GM23338 (cell line): ENCODE measurements around the gene EVI5. TPM values are rescaled to one million over a fixed set of nuclear protein-coding genes. Genes with fewer than 3 reads are reported as not detected.

Source experiments
- ATAC-seq: fragments of 200-7000 bp; cut with Tn5 transposase; 3 replicates; pipeline ENCODE4 v1.9.1; 2020
- DNase-seq: peaks from one replicate; pipeline ENCODE4 v3.0.0-alpha.2; 2015; ENCODE audit warnings: low spot score
- H2AFZ ChIP-seq: fragments of 200-600 bp; sonication (generic); 2 replicates; pipeline ENCODE4 v1.8.0; 2016; ENCODE audit warnings: antibody characterized with exemption, mild to moderate bottlenecking, moderate library complexity
- H3F3A ChIP-seq: fragments of 200-600 bp; sonication (generic); replicated peaks from 2 replicates; pipeline ENCODE4 v1.8.0; 2017; ENCODE audit warnings: antibody characterized with exemption, mixed run types, low read depth
- H3K27ac ChIP-seq: fragments of 200-600 bp; sonication (generic); 2 replicates; pipeline ENCODE4 v1.6.1; 2016; ENCODE audit warnings: low read depth
- H3K27me3 ChIP-seq: fragments of 200-600 bp; sonication (generic); 2 replicates; pipeline ENCODE4 v1.8.0; 2016; ENCODE audit warnings: mild to moderate bottlenecking, mixed run types, moderate library complexity; ENCODE audit not compliant: insufficient read depth
- H3K36me3 ChIP-seq: fragments of 200-600 bp; sonication (generic); 2 replicates; pipeline ENCODE4 v1.8.0; 2016; ENCODE audit warnings: mild to moderate bottlenecking; ENCODE audit not compliant: insufficient read depth
- H3K4me1 ChIP-seq: fragments of 200-600 bp; sonication (generic); 2 replicates; pipeline ENCODE4 v1.8.0; 2016; ENCODE audit warnings: mild to moderate bottlenecking, moderate library complexity; ENCODE audit not compliant: insufficient read depth
- H3K4me2 ChIP-seq: fragments of 200-600 bp; sonication (generic); 2 replicates; pipeline ENCODE4 v1.7.1; 2017; ENCODE audit warnings: mixed run types
- H3K4me3 ChIP-seq: fragments of 200-600 bp; sonication (generic); 2 replicates; pipeline ENCODE4 v1.6.1; 2016; ENCODE audit warnings: mixed run types
- H3K79me2 ChIP-seq: fragments of 200-600 bp; sonication (generic); replicated peaks from 2 replicates; pipeline ENCODE4 v1.8.0; 2017; ENCODE audit warnings: mild to moderate bottlenecking; ENCODE audit not compliant: insufficient read depth
- H3K9me2 ChIP-seq: fragments of 200-600 bp; sonication (generic); 2 replicates; pipeline ENCODE4 v1.8.0; 2017; ENCODE audit not compliant: insufficient read depth
- H4K20me1 ChIP-seq: fragments of 200-600 bp; sonication (generic); replicated peaks from 2 replicates; pipeline ENCODE4 v1.8.0; 2017; ENCODE audit warnings: mild to moderate bottlenecking; ENCODE audit not compliant: insufficient read depth
- H3K27ac Mint-ChIP-seq: 2 replicates; pipeline ENCODE4 v1.8.0; 2020; ENCODE audit warnings: inconsistent platforms, mild to moderate bottlenecking, moderate library complexity, mixed read lengths
- H3K27me3 Mint-ChIP-seq: 3 replicates; pipeline ENCODE4 v1.8.0; 2022; ENCODE audit warnings: low read depth, mild to moderate bottlenecking, moderate library complexity, mixed read lengths, inconsistent platforms; ENCODE audit not compliant: insufficient read depth, poor library complexity
- H3K36me3 Mint-ChIP-seq: 3 replicates; pipeline ENCODE4 v1.8.0; 2021; ENCODE audit warnings: low read depth, mild to moderate bottlenecking, inconsistent platforms, moderate library complexity, mixed read lengths
- H3K4me1 Mint-ChIP-seq: 3 replicates; pipeline ENCODE4 v1.8.0; 2020; ENCODE audit warnings: mild to moderate bottlenecking, inconsistent platforms, mixed read lengths
- H3K4me3 Mint-ChIP-seq: 3 replicates; pipeline ENCODE4 v1.8.0; 2021; ENCODE audit warnings: moderate library complexity, mild to moderate bottlenecking, inconsistent platforms, mixed read lengths
- H3K9me3 Mint-ChIP-seq: 3 replicates; pipeline ENCODE4 v1.8.0; 2020; ENCODE audit warnings: moderate library complexity, mild to moderate bottlenecking, inconsistent platforms, mixed read lengths
- CREB1 ChIP-seq: fragments of 250-450 bp; sonication (Bioruptor Pico); IDR thresholded peaks from 2 replicates; pipeline ENCODE4 v1.5.0; 2020; ENCODE audit warnings: low read depth, mild to moderate bottlenecking, moderate library complexity
- EZH2 ChIP-seq: fragments of 200-600 bp; sonication (generic); IDR thresholded peaks from one replicate; pipeline ENCODE4 v1.8.0; 2017; ENCODE audit warnings: antibody characterized with exemption, mild to moderate bottlenecking, low read depth; ENCODE audit not compliant: unreplicated experiment
- EZH2phosphoT487 ChIP-seq: fragments of 200-600 bp; sonication (generic); IDR thresholded peaks from one replicate; pipeline ENCODE4 v1.8.1; 2018; ENCODE audit warnings: antibody characterized with exemption; ENCODE audit not compliant: unreplicated experiment
- JUNB ChIP-seq: IDR thresholded peaks from one replicate; pipeline ENCODE4 v1.6.1; 2016; ENCODE audit warnings: antibody characterized with exemption; ENCODE audit not compliant: unreplicated experiment
- NANOG ChIP-seq: IDR thresholded peaks from 2 replicates; pipeline ENCODE4 v1.6.1; 2016; ENCODE audit warnings: antibody characterized with exemption, borderline replicate concordance
- POLR2AphosphoS5 ChIP-seq: IDR thresholded peaks from 2 replicates; pipeline ENCODE4 v1.6.1; 2016; ENCODE audit warnings: antibody characterized with exemption, low read depth
- STAT1 ChIP-seq: IDR thresholded peaks from one replicate; pipeline ENCODE4 v1.6.1; 2016; ENCODE audit warnings: antibody characterized with exemption; ENCODE audit not compliant: unreplicated experiment
- ZNF114 ChIP-seq: fragments of 250-450 bp; sonication (Bioruptor Pico); IDR thresholded peaks from 2 replicates; pipeline ENCODE4 v1.5.0; 2020; ENCODE audit warnings: mild to moderate bottlenecking, moderate library complexity
- ZNF331 ChIP-seq: fragments of 250-450 bp; sonication (Bioruptor Pico); IDR thresholded peaks from 2 replicates; pipeline ENCODE4 v1.5.0; 2020; ENCODE audit warnings: low read depth, mild to moderate bottlenecking, moderate library complexity
- polyA plus RNA-seq: library from polyadenylated mRNA; unstranded; fragments of >200 nt; fragmentation: Nextera tagmentation; extraction: Ambion mirVana; gene quantifications from 2 replicates; pipeline ENCODE4 v1.2.1, GENCODE V29; 2016
- total RNA-seq: library from RNA; depleted of rRNA; stranded (reverse); fragments of >200 nt; shearing (Covaris generic); gene quantifications from 2 replicates; pipeline ENCODE4 v1.2.3, GENCODE V29; 2014
- TF ChIP-seq, protein P1 (sequence below): IDR thresholded peaks from 2 replicates; pipeline ENCODE4 v1.6.1; 2016; ENCODE audit warnings: antibody characterized with exemption
- TF ChIP-seq, protein P2 (sequence below): IDR thresholded peaks from one replicate; pipeline ENCODE4 v1.6.1; 2018; ENCODE audit warnings: antibody characterized with exemption; ENCODE audit not compliant: unreplicated experiment
- TF ChIP-seq, protein P3 (sequence below): fragments of 250-450 bp; sonication (Bioruptor Pico); IDR thresholded peaks from 2 replicates; pipeline ENCODE4 v1.5.0; 2020; ENCODE audit warnings: mild to moderate bottlenecking, moderate library complexity
- TF ChIP-seq, protein P4 (sequence below), 2 experiments: fragments of 200-600 bp in 1 of 2; sonication (generic) in 1 of 2; conservative IDR thresholded peaks; 2 replicates each; pipeline versions ENCODE4 v1.5.1 to v1.6.1; 2016 to 2017; ENCODE audit warnings: antibody characterized with exemption in 2 of 2, low read depth in 2 of 2, mild to moderate bottlenecking in 2 of 2, moderate library complexity in 1 of 2

Gene EVI5
- total and polyA plus RNA-seq, 2 experiments from 2014 or later = 15.6 to 24.8 TPM

DNA sequence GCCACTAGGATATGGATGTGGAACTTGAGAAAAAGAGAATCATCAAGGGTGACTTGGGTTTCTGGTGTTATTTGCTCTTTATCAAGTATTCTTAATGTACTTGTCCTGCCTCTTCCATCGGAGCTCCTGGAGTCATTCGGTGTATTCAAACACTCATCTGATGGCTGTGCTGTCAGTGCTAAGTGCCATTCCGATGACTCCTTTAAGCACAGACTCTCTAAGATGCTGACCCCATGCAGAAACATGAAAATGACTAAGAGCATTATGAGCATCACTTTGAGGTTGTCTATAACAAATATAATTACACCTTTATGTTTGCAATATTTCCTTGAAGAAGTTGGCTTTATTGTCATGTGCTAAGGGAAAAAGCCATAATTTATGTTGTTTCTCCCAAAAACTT lies 35.6 kb upstream of the EVI5 start:
- H3K4me1 Mint-ChIP-seq = no peaks in the 10 kb centered on the region; the same call in 2 of the 3 replicates
- no peak overlapping the region for H3K27ac Mint-ChIP-seq
- no peaks in the 10 kb centered on the region for H3K36me3 ChIP-seq
- no peak overlapping the region for H2AFZ ChIP-seq
- no peak overlapping the region for H3K4me3 Mint-ChIP-seq
- no peak overlapping the region for H3K4me2 ChIP-seq
- no peaks in the 10 kb centered on the region for H3K9me3 Mint-ChIP-seq
- no peaks in the 10 kb centered on the region for H3K27me3 ChIP-seq
- H3K4me1 ChIP-seq = no peaks in the 10 kb centered on the region
- no peaks in the 10 kb centered on the region for H3F3A ChIP-seq
- no peaks in the 10 kb centered on the region for H3K36me3 Mint-ChIP-seq
- no peak overlapping the region for H3K4me3 ChIP-seq
- no peaks in the 10 kb centered on the region for H3K9me2 ChIP-seq
- no peak overlapping the region for H3K27ac ChIP-seq
- H4K20me1 ChIP-seq = no peaks in the 10 kb centered on the region
- ATAC-seq (no peak), DNase-seq (no peak)
- no peaks in the 10 kb centered on the region for H3K27me3 Mint-ChIP-seq
- TF ChIP-seq CREB1 (CRISPR knock-in tag) (no peak), ZNF114 (no peak), ZNF331 (no peak), JUNB (no peak), EZH2 (no peak), POLR2AphosphoS5 (no peak), STAT1 (no peak), NANOG (no peak), EZH2phosphoT487 (no peak)
- TF ChIP-seq, protein P1, sequence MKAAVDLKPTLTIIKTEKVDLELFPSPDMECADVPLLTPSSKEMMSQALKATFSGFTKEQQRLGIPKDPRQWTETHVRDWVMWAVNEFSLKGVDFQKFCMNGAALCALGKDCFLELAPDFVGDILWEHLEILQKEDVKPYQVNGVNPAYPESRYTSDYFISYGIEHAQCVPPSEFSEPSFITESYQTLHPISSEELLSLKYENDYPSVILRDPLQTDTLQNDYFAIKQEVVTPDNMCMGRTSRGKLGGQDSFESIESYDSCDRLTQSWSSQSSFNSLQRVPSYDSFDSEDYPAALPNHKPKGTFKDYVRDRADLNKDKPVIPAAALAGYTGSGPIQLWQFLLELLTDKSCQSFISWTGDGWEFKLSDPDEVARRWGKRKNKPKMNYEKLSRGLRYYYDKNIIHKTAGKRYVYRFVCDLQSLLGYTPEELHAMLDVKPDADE = no peak
- TF ChIP-seq, protein P2, sequence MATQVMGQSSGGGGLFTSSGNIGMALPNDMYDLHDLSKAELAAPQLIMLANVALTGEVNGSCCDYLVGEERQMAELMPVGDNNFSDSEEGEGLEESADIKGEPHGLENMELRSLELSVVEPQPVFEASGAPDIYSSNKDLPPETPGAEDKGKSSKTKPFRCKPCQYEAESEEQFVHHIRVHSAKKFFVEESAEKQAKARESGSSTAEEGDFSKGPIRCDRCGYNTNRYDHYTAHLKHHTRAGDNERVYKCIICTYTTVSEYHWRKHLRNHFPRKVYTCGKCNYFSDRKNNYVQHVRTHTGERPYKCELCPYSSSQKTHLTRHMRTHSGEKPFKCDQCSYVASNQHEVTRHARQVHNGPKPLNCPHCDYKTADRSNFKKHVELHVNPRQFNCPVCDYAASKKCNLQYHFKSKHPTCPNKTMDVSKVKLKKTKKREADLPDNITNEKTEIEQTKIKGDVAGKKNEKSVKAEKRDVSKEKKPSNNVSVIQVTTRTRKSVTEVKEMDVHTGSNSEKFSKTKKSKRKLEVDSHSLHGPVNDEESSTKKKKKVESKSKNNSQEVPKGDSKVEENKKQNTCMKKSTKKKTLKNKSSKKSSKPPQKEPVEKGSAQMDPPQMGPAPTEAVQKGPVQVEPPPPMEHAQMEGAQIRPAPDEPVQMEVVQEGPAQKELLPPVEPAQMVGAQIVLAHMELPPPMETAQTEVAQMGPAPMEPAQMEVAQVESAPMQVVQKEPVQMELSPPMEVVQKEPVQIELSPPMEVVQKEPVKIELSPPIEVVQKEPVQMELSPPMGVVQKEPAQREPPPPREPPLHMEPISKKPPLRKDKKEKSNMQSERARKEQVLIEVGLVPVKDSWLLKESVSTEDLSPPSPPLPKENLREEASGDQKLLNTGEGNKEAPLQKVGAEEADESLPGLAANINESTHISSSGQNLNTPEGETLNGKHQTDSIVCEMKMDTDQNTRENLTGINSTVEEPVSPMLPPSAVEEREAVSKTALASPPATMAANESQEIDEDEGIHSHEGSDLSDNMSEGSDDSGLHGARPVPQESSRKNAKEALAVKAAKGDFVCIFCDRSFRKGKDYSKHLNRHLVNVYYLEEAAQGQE = no peak
- TF ChIP-seq, protein P3, sequence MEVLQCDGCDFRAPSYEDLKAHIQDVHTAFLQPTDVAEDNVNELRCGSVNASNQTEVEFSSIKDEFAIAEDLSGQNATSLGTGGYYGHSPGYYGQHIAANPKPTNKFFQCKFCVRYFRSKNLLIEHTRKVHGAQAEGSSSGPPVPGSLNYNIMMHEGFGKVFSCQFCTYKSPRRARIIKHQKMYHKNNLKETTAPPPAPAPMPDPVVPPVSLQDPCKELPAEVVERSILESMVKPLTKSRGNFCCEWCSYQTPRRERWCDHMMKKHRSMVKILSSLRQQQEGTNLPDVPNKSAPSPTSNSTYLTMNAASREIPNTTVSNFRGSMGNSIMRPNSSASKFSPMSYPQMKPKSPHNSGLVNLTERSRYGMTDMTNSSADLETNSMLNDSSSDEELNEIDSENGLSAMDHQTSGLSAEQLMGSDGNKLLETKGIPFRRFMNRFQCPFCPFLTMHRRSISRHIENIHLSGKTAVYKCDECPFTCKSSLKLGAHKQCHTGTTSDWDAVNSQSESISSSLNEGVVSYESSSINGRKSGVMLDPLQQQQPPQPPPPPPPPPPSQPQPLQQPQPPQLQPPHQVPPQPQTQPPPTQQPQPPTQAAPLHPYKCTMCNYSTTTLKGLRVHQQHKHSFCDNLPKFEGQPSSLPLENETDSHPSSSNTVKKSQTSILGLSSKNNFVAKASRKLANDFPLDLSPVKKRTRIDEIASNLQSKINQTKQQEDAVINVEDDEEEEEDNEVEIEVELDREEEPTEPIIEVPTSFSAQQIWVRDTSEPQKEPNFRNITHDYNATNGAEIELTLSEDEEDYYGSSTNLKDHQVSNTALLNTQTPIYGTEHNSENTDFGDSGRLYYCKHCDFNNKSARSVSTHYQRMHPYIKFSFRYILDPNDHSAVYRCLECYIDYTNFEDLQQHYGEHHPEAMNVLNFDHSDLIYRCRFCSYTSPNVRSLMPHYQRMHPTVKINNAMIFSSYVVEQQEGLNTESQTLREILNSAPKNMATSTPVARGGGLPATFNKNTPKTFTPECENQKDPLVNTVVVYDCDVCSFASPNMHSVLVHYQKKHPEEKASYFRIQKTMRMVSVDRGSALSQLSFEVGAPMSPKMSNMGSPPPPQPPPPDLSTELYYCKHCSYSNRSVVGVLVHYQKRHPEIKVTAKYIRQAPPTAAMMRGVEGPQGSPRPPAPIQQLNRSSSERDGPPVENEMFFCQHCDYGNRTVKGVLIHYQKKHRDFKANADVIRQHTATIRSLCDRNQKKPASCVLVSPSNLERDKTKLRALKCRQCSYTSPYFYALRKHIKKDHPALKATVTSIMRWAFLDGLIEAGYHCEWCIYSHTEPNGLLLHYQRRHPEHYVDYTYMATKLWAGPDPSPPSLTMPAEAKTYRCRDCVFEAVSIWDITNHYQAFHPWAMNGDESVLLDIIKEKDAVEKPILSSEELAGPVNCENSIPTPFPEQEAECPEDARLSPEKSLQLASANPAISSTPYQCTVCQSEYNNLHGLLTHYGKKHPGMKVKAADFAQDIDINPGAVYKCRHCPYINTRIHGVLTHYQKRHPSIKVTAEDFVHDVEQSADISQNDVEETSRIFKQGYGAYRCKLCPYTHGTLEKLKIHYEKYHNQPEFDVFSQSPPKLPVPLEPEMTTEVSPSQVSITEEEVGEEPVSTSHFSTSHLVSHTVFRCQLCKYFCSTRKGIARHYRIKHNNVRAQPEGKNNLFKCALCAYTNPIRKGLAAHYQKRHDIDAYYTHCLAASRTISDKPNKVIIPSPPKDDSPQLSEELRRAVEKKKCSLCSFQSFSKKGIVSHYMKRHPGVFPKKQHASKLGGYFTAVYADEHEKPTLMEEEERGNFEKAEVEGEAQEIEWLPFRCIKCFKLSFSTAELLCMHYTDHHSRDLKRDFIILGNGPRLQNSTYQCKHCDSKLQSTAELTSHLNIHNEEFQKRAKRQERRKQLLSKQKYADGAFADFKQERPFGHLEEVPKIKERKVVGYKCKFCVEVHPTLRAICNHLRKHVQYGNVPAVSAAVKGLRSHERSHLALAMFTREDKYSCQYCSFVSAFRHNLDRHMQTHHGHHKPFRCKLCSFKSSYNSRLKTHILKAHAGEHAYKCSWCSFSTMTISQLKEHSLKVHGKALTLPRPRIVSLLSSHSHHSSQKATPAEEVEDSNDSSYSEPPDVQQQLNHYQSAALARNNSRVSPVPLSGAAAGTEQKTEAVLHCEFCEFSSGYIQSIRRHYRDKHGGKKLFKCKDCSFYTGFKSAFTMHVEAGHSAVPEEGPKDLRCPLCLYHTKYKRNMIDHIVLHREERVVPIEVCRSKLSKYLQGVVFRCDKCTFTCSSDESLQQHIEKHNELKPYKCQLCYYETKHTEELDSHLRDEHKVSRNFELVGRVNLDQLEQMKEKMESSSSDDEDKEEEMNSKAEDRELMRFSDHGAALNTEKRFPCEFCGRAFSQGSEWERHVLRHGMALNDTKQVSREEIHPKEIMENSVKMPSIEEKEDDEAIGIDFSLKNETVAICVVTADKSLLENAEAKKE = no peak
- TF ChIP-seq, protein P4, sequence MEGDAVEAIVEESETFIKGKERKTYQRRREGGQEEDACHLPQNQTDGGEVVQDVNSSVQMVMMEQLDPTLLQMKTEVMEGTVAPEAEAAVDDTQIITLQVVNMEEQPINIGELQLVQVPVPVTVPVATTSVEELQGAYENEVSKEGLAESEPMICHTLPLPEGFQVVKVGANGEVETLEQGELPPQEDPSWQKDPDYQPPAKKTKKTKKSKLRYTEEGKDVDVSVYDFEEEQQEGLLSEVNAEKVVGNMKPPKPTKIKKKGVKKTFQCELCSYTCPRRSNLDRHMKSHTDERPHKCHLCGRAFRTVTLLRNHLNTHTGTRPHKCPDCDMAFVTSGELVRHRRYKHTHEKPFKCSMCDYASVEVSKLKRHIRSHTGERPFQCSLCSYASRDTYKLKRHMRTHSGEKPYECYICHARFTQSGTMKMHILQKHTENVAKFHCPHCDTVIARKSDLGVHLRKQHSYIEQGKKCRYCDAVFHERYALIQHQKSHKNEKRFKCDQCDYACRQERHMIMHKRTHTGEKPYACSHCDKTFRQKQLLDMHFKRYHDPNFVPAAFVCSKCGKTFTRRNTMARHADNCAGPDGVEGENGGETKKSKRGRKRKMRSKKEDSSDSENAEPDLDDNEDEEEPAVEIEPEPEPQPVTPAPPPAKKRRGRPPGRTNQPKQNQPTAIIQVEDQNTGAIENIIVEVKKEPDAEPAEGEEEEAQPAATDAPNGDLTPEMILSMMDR (conservative IDR thresholded peaks at IDR 0.05; ENCODE audit: low read depth in 2 of 2) = no peak
- no peaks in the 10 kb centered on the region for H3K79me2 ChIP-seq
